SU-DHL-6 (cell line): ENCODE measurements around the gene CFAP54.

Experiments used
- H2AFZ ChIP-seq: fragments of 200-600 bp; sonication (generic); 2 replicates; pipeline ENCODE4 v1.6.1; 2014; ENCODE audit warnings: low read depth, mild to moderate bottlenecking, moderate library complexity, mixed read lengths, antibody characterized with exemption, low read length; ENCODE audit not compliant: severe bottlenecking
- H3F3A ChIP-seq: fragments of 200-600 bp; shearing (Covaris generic); 2 replicates; pipeline ENCODE4 v1.6.0; 2016; ENCODE audit warnings: antibody characterized with exemption, mild to moderate bottlenecking; ENCODE audit not compliant: insufficient read depth
- H3K27ac ChIP-seq: fragments of 200-600 bp; sonication (generic); 2 replicates; pipeline ENCODE4 v1.5.1; 2016; ENCODE audit warnings: low read depth, mild to moderate bottlenecking, low read length, moderate library complexity, mixed read lengths
- H3K27me3 ChIP-seq: fragments of 200-600 bp; sonication (generic), shearing (Covaris generic); 2 replicates; pipeline ENCODE4 v1.6.0; 2014; ENCODE audit warnings: mild to moderate bottlenecking, low read length
- H3K36me3 ChIP-seq: fragments of 200-600 bp; sonication (generic); 2 replicates; pipeline ENCODE4 v1.6.1; 2014; ENCODE audit warnings: mild to moderate bottlenecking, low read length, mixed read lengths
- H3K4me2 ChIP-seq: fragments of 300-600, 200-600 bp; shearing (Covaris generic), sonication (generic); 2 replicates; pipeline ENCODE4 v1.6.0; 2014; ENCODE audit warnings: low read length, low read depth, mild to moderate bottlenecking; ENCODE audit not compliant: poor library complexity, severe bottlenecking
- H3K4me3 ChIP-seq: fragments of 200-600 bp; sonication (generic); 2 replicates; pipeline ENCODE4 v1.5.1; 2014; ENCODE audit warnings: antibody characterized with exemption, low read length, mild to moderate bottlenecking, mixed read lengths; ENCODE audit not compliant: insufficient read depth, poor library complexity, severe bottlenecking
- H3K79me2 ChIP-seq: fragments of 200-600 bp; sonication (generic); 2 replicates; pipeline ENCODE4 v1.6.1; 2014; ENCODE audit warnings: mild to moderate bottlenecking, low read length, moderate library complexity; ENCODE audit not compliant: insufficient read depth
- H3K9ac ChIP-seq: fragments of 200-600 bp; sonication (generic); 2 replicates; pipeline ENCODE4 v1.7.0; 2014; ENCODE audit warnings: mild to moderate bottlenecking, low read length
- H3K9me2 ChIP-seq: fragments of 200-600 bp; sonication (generic); replicated peaks from 2 replicates; pipeline ENCODE4 v1.6.1; 2014; ENCODE audit warnings: low read length; ENCODE audit not compliant: insufficient read depth
- H3K9me3 ChIP-seq: fragments of 200-600 bp; sonication (generic); 2 replicates; pipeline ENCODE4 v1.6.1; 2014; ENCODE audit warnings: low read length, mixed read lengths; ENCODE audit not compliant: insufficient read depth
- H4K20me1 ChIP-seq: fragments of 200-600 bp; sonication (generic); 2 replicates; pipeline ENCODE4 v1.6.1; 2014; ENCODE audit warnings: low read depth, mild to moderate bottlenecking, antibody characterized with exemption, low read length, moderate library complexity, mixed read lengths
- EZH2phosphoT487 ChIP-seq: fragments of 200-600 bp; sonication (generic), shearing (Covaris generic); conservative IDR thresholded peaks from 2 replicates; pipeline ENCODE4 v1.6.1; 2018; ENCODE audit warnings: mild to moderate bottlenecking, antibody characterized with exemption, low read length, moderate library complexity, mixed read lengths
- TF ChIP-seq, protein P1 (sequence below): fragments of 200-600 bp; sonication (generic); IDR thresholded peaks from one replicate; pipeline ENCODE4 v1.5.1; 2017; ENCODE audit warnings: antibody characterized with exemption, mild to moderate bottlenecking, low read length, moderate library complexity; ENCODE audit not compliant: insufficient read depth, poor library complexity, severe bottlenecking

The CFAP54 gene

GRCh38 chr12:96520767-96521166 is 31.4 kb downstream of the CFAP54 start:
- Histone ChIP-seq H3K9me2 (no peaks in the 10 kb centered on the region), H3K4me2 (no peak overlapping the region), H3K27ac (no peak overlapping the region), H3K9me3 (no peaks in the 10 kb centered on the region), H2AFZ (no peak overlapping the region), H3F3A (no peaks in the 10 kb centered on the region), H3K9ac (no peak overlapping the region), H3K27me3 (no peaks in the 10 kb centered on the region), H3K4me3 (no peak overlapping the region), H3K79me2 (no peaks in the 10 kb centered on the region), H4K20me1 (no peaks in the 10 kb centered on the region), H3K36me3 (no peaks in the 10 kb centered on the region)
- TF ChIP-seq, protein P1, sequence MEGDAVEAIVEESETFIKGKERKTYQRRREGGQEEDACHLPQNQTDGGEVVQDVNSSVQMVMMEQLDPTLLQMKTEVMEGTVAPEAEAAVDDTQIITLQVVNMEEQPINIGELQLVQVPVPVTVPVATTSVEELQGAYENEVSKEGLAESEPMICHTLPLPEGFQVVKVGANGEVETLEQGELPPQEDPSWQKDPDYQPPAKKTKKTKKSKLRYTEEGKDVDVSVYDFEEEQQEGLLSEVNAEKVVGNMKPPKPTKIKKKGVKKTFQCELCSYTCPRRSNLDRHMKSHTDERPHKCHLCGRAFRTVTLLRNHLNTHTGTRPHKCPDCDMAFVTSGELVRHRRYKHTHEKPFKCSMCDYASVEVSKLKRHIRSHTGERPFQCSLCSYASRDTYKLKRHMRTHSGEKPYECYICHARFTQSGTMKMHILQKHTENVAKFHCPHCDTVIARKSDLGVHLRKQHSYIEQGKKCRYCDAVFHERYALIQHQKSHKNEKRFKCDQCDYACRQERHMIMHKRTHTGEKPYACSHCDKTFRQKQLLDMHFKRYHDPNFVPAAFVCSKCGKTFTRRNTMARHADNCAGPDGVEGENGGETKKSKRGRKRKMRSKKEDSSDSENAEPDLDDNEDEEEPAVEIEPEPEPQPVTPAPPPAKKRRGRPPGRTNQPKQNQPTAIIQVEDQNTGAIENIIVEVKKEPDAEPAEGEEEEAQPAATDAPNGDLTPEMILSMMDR: no peak
- no peak for TF ChIP-seq EZH2phosphoT487

GRCh38 chr12:96521895-96522682 is 32.7 kb downstream of the CFAP54 start:
- Histone ChIP-seq H3K9me3 (no peaks in the 10 kb centered on the region), H3K9me2 (no peaks in the 10 kb centered on the region), H3K4me2 (no peak overlapping the region), H3K27me3 (no peaks in the 10 kb centered on the region), H3K4me3 (no peak overlapping the region), H3K79me2 (no peaks in the 10 kb centered on the region), H3K9ac (no peak overlapping the region), H3K27ac (no peak overlapping the region), H3F3A (no peaks in the 10 kb centered on the region), H3K36me3 (no peaks in the 10 kb centered on the region), H2AFZ (no peak overlapping the region), H4K20me1 (no peaks in the 10 kb centered on the region)
- TF ChIP-seq, protein P1: no peak
- TF ChIP-seq EZH2phosphoT487: no peak

DNA sequence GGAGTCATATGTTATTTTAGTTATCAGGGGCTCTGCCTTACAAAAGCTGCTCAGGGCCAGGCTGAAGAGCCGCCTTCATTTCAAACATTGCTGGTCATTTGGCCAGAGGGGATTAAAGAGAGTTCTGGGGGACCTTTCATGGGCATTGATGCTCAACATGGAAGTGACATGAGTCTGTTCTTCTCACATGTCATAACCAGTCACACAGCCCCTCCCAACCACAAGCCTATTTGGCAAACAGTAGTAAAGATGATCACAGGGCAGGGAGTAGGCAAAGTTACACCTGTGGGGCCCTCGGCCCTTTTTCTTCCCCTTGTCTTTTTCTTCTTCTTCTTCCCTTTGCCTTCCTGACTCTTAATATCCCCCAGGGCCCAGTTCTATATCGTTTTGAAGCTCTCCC is 33.3 kb downstream of the CFAP54 start:
- no peaks in the 10 kb centered on the region for H3K27me3 ChIP-seq
- no peaks in the 10 kb centered on the region for H3F3A ChIP-seq
- no peaks in the 10 kb centered on the region for H4K20me1 ChIP-seq
- H3K4me3 ChIP-seq: no peak overlapping the region
- H3K79me2 ChIP-seq: no peaks in the 10 kb centered on the region
- no peak overlapping the region for H3K4me2 ChIP-seq
- H3K9ac ChIP-seq: no peak overlapping the region
- no peak overlapping the region for H3K27ac ChIP-seq
- no peak overlapping the region for H2AFZ ChIP-seq
- no peaks in the 10 kb centered on the region for H3K9me2 ChIP-seq
- TF ChIP-seq EZH2phosphoT487: no peak
- TF ChIP-seq, protein P1: no peak
- H3K9me3 ChIP-seq: no peaks in the 10 kb centered on the region
- H3K36me3 ChIP-seq: no peaks in the 10 kb centered on the region
